Heart left ventricle (tissue), 16 donors: ENCODE measurements around the gene ETFB. TPM values are rescaled to one million over a fixed set of nuclear protein-coding genes. Genes with fewer than 3 reads are reported as not detected.

Experiments used
- ATAC-seq, 4 donors: fragments of 200-7000 bp; cut with Tn5 transposase; one replicate each; pipeline ENCODE4 v1.9.1; 2020 to 2022; ENCODE audit warnings: moderate library complexity in 4 of 4, mild to moderate bottlenecking in 3 of 4, moderate number of reproducible peaks in 1 of 4
- DNase-seq, 5 donors: peaks; one replicate each; pipeline ENCODE4 v3.0.0-alpha.2; 2020
- H3K27ac ChIP-seq, 12 donors: fragments of 200-600 bp; sonication (generic) in 4 of 12; one replicate each; pipeline versions ENCODE4 v1.5.0 to v1.8.0; 2016 to 2022; ENCODE audit warnings: mild to moderate bottlenecking in 2 of 12
- H3K27me3 ChIP-seq, 9 donors: fragments of 200-600 bp; sonication (generic) in 2 of 9; one replicate each; pipeline versions ENCODE4 v1.5.1 to v1.8.0; 2016 to 2022; ENCODE audit warnings: mild to moderate bottlenecking in 3 of 9
- H3K36me3 ChIP-seq, 9 donors: fragments of 200-600 bp; sonication (generic) in 2 of 9; one replicate each; pipeline versions ENCODE4 v1.5.0 to v1.8.0; 2018 to 2022; ENCODE audit warnings: mild to moderate bottlenecking in 2 of 9
- H3K4me1 ChIP-seq, 12 donors: fragments of 200-600 bp; sonication (generic) in 4 of 12; one replicate each; pipeline versions ENCODE4 v1.5.0 to v1.8.0; 2016 to 2022; ENCODE audit warnings: mild to moderate bottlenecking in 3 of 12
- H3K4me3 ChIP-seq, 12 donors: fragments of 200-600 bp; sonication (generic) in 4 of 12; one replicate each; pipeline versions ENCODE4 v1.5.0 to v1.8.0; 2017 to 2022; ENCODE audit warnings: mild to moderate bottlenecking in 9 of 12, moderate library complexity in 4 of 12
- H3K9me3 ChIP-seq, 12 donors: fragments of 200-600 bp; sonication (generic) in 4 of 12; one replicate each; pipeline versions ENCODE4 v1.5.0 to v1.8.0; 2016 to 2022; ENCODE audit warnings: mild to moderate bottlenecking in 1 of 12
- POLR2A ChIP-seq, 2 donors: fragments of 450-650 bp; IDR thresholded peaks; one replicate each; pipeline ENCODE4 v1.6.1; 2017; ENCODE audit warnings: antibody characterized with exemption in 2 of 2, mild to moderate bottlenecking in 2 of 2, moderate library complexity in 2 of 2
- WGBS, 4 donors: extraction: QIAGEN DNeasy Blood & Tissue Kit in 2 of 4; methylation state at CpG; one replicate each; pipeline versions ENCODE4 v1.1.5 to v1.1.7; 2013 to 2018; 5-methylcytosine and 5-hydroxymethylcytosine counted together
- intact Hi-C, 10 donors: fragments of 100-400 bp; cut with DNase I; formaldehyde crosslinking; loops; one replicate each; pipeline versions ENCODE4 v1.11.1 to v1.14.2; 2022
- polyA plus RNA-seq, 2 donors: library from polyadenylated mRNA; stranded (reverse); fragments of 200-250 nt; gene quantifications; one replicate each; pipeline ENCODE4 v1.2.3, GENCODE V29; 2013
- total RNA-seq, 9 donors: library from RNA; depleted of rRNA in 2 of 9; stranded (reverse); fragments of >200 nt in 2 of 9; fragmentation: NEBNext Ultra II Directional in 3 of 9; extraction: Animal tissue kit (Norgen Biotek cat#: 25700) in 3 of 9; gene quantifications; one replicate each; pipeline versions ENCODE4 v1.1.0 to v1.2.4, GENCODE V29; 2016 to 2023
- TF ChIP-seq, protein P1 (sequence below), 12 donors: fragments of 200-600 bp; sonication (generic) in 4 of 12; IDR thresholded peaks; one replicate each; pipeline versions ENCODE4 v1.5.0 to v1.8.0; 2018 to 2022; ENCODE audit warnings: antibody characterized with exemption in 12 of 12, mild to moderate bottlenecking in 5 of 12
- donor health status: ischemic (EF 13 %, LVEDD 7.1; RV severe dilation, severe dysfunction).
- donor health status: healthy with polysubstance abuse.
- donor health status: DM: no; HTN: yes; CAD: no.
- donor health status: DM: no; HTN: no; CAD: no.
- donor health status: ischemic (EF 25% LVEDD 6.9; RV normal size, moderate dysfunction).
- donor health status: ischemic (EF 25% LVEDD 5.7; RV mildly dilated, moderate dysfunction).
- donor health status: healthy.
- donor health status: DM: yes; HTN: yes; CAD: no.
- donor health status: ischemic (EF 35%, LVEDD 5.7; RV mildly dilated, moderate dysfunction).
- donor health status: nonischemic (EF 11% LVEDD 7.7; RV severe dilation, severe dysfunction).
- donor health status: DM: yes; HTN: yes; CAD: no.
- donor health status: PGD.
- donor health status: ischemic (EF 29% LVEDD 5.4; RV normal size, mild dysfunction).
- donor health status: nonischemic (EF 23%, LVEDD 6.1; RV moderate dilation, normal function).

Gene ETFB
- total and polyA plus RNA-seq, 11 donors = 206 to 835 (median 301) TPM

DNA sequence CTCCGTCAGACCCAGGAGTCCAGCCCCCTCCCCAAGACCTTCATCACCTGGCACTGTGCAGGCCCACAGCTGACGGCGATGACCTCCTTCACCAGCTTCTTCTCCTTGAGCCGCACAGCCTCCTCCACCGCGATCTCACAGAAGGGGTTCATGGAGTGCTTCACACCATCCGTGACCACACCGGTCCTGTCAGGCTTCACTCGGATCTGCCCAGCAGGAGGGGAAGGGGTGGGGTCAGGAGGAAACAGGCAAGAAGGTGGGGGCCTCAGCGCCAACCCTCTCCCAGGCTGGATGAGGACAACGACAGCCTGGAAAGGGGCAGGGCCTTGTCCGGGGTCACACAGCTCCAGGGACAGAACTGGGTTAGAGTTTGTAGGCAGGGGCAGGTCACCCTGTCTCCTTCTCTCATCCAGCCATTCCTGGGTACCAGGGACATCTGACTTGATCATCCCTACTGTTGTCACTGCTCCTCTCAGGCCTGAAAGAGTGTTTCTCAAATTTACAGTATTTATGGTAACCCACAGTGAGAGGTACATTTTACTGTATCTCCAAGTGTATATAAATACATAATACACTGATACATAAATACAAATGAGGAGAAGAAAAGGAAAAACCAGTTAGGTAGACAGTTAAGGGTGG, 12.0 kb downstream of the ETFB start:
- TF ChIP-seq, protein P1, sequence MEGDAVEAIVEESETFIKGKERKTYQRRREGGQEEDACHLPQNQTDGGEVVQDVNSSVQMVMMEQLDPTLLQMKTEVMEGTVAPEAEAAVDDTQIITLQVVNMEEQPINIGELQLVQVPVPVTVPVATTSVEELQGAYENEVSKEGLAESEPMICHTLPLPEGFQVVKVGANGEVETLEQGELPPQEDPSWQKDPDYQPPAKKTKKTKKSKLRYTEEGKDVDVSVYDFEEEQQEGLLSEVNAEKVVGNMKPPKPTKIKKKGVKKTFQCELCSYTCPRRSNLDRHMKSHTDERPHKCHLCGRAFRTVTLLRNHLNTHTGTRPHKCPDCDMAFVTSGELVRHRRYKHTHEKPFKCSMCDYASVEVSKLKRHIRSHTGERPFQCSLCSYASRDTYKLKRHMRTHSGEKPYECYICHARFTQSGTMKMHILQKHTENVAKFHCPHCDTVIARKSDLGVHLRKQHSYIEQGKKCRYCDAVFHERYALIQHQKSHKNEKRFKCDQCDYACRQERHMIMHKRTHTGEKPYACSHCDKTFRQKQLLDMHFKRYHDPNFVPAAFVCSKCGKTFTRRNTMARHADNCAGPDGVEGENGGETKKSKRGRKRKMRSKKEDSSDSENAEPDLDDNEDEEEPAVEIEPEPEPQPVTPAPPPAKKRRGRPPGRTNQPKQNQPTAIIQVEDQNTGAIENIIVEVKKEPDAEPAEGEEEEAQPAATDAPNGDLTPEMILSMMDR (IDR thresholded peaks at IDR 0.05) = no peak
- peaks cover 0 to 10% (median 0%) of the 10 kb centered on the region in 12 donors for H3K4me1 ChIP-seq
- no peaks in the 10 kb centered on the region for H3K9me3 ChIP-seq
- no peaks in the 10 kb centered on the region for H3K27me3 ChIP-seq
- 59 to 66% (median 63%) methylated on average over 10 to 12 of the region's 12 CpGs for WGBS, 4 donors
- peak in 1 of 4 donors; percentile 11 for ATAC-seq
- no peak overlapping the region for H3K4me3 ChIP-seq
- no peak for DNase-seq
- intact Hi-C loops = no loop called here
- peaks cover 0 to 42% (median 34%) of the 10 kb centered on the region in 9 donors for H3K36me3 ChIP-seq
- H3K27ac ChIP-seq = no peak overlapping the region

GRCh38 chr19:51352783-51353360, 13.3 kb downstream of the ETFB start:
- intact Hi-C loops = no loop called here
- H3K27me3 ChIP-seq = no peaks in the 10 kb centered on the region
- H3K4me1 ChIP-seq = peaks cover 0 to 10% (median 0%) of the 10 kb centered on the region in 12 donors
- peak in 1 of 5 donors; percentile 34 for DNase-seq
- no peaks in the 10 kb centered on the region for H3K9me3 ChIP-seq
- WGBS, 4 donors = 90 to 94% (median 92%) methylated on average over 14 to 16 of the region's 16 CpGs
- peaks cover 0 to 53% (median 45%) of the 10 kb centered on the region in 9 donors for H3K36me3 ChIP-seq
- no peak overlapping the region for H3K27ac ChIP-seq
- no peak for TF ChIP-seq POLR2A (IDR thresholded peaks at IDR 0.05)
- TF ChIP-seq, protein P1 (IDR thresholded peaks at IDR 0.05) = no peak
- ATAC-seq = no peak
- no peak overlapping the region for H3K4me3 ChIP-seq

- peaks cover 0 to 67% (median 59%) of the 10 kb centered on the region in 9 donors for H3K36me3 ChIP-seq
- TF ChIP-seq POLR2A (IDR thresholded peaks at IDR 0.05) = no peak
- TF ChIP-seq, protein P1 (IDR thresholded peaks at IDR 0.05) = no peak
- no peaks in the 10 kb centered on the region for H3K27me3 ChIP-seq
- no peak overlapping the region for H3K27ac ChIP-seq
- 91 to 98% (median 95%) methylated on average over 10 to 11 of the region's 11 CpGs for WGBS, 4 donors
- intact Hi-C loops = no loop called here
- ATAC-seq (no peak), DNase-seq (no peak)
- H3K9me3 ChIP-seq = no peaks in the 10 kb centered on the region
- peaks cover 0 to 10% (median 0%) of the 10 kb centered on the region in 12 donors for H3K4me1 ChIP-seq
- H3K4me3 ChIP-seq = no peak overlapping the region
Measured at GRCh38 chr19:51351266-51351990, 14.8 kb downstream of the ETFB start.
